SIG-M5 (cell line): ENCODE results near the gene PLXNA4.

ENCODE experiments used
- DNase-seq: peaks from one replicate; lab custom pipeline; 2025; lab: John Stamatoyannopoulos, UW

The PLXNA4 gene

DNA sequence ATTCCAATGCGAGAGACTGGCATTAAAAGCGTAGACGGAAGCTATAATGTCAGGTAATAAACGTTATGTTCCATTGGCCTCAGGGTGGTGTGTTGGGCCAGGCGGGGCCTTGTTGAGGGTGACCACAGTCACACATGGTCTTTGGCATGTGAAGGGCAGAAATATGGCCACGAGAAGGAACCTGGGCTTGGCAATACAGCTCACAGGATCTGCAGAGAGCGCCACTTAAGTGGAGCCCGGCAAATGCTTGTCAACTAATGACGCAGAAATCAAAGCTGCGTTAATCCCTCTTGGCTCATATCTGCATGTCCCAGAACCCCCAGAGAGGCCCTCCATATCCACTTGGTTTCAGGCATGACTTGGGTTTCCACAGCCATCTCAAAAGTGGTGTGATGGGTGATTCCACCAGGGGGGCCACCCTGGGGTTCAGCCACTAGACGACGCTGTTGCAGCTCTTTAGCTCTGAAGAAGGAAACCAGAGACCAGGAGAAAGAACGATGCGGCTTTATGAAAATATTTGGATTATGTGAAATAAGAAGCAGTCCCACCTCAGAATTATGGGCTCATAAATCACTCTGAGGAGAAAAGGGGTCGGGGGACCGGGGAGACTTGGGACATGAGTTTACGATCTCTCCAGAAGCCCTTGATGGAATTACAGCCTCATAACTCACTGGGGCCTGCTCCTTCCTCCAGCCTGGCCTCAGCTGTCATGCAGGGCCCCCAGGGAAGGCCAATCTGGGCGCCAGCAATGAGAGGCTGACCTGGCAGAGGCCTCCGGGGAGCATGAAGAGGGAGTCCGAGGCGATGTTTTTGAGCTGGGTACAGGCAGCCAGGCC lies 462.5 kb downstream of the PLXNA4 start:
- no peak for DNase-seq

DNA sequence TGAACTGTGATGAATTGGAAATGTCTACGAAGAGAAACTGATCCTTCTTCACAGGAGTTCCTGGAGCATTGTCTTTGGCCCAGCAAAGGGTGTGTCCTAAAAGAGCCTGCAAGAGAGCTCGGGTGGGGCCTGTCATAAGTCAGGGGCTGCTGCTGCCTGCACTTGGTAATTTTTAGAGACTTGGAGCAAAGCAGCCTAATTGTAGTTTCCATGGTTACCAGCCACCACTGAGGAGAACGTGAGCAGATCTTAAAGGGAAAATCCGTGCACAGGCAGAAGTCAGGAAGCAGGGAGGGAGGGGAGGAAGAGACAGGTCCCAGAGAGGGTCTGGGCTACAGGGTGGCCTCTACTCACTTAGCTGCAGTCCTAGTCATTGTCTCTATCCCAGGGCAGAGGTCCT lies 463.6 kb downstream of the PLXNA4 start:
- no peak for DNase-seq

DNA sequence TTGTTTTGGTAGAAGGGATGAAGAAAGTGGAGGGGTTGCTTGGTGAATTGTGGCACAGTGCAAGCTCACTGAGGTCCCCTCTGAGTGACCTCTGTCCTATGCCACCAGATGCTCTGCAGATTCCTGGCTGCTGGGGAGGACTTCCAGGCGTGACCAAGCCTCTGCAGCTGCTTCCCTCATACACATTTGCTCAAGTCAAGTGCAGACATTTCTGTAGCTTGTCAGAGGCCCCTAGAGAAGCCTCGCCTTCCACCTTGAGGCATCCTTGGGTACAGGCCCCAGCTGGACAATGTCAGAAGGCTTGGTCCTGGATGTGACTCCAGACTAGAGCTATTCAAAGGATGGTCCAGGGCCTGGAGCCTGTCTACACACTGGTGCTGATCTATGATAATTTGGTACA lies 464.2 kb downstream of the PLXNA4 start:
- no peak for DNase-seq

DNA sequence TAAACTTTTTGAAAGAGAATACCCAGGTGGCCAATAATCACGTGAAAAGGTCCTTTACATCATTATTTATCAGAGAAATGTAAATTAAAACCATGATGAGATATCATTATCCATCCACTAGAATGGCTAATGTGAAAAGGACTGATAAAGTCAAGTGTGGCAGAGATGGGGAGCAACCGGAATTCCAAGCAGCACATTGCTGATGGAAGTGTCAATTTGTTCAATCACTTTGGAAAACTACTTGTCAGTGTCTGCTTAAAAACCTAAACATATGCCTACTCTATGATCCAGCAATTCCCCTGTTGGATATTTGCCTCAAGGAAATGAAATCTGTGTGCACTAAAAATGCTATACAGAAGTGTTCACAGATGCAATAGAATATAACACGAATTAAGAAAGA lies 465.6 kb downstream of the PLXNA4 start:
- no peak for DNase-seq

DNA sequence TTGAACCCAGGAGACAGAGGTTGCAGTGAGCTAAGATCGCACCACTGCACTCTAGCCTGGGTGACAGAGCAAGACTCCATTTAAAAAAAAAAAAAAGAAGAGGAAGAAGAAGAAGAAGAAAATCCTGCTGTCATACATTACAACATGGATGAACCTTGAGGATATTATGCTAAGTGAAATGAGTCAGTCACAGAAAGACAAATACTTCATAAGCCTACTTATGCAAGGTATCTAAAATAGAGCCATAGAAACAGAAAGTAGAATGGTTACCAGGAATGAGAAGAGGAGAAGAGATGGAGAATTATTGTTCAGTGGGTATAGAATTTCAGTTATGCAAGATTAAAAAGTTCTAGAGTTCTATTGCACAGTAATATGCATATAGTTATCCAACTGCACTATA lies 466.5 kb downstream of the PLXNA4 start:
- no peak for DNase-seq

DNA sequence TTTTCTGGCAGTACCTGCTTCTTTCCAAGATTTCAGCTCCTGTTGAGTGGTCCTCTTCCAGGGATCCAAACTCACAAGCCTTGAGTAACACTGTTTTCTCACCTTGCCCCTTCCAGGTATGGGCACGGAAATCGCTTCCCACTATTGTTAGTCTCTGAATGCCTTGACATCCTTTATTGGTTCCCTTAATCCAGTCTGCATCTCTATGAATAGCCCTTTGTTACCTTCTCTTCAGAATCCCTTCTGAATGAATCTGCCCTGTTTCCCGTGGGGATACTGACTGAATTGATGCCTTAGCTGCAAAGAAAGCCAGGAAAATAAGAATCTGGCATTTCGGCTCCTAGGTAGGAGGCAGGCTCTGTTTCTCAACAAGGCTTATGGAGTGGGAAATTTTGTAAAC lies 467.7 kb downstream of the PLXNA4 start:
- no peak for DNase-seq

DNA sequence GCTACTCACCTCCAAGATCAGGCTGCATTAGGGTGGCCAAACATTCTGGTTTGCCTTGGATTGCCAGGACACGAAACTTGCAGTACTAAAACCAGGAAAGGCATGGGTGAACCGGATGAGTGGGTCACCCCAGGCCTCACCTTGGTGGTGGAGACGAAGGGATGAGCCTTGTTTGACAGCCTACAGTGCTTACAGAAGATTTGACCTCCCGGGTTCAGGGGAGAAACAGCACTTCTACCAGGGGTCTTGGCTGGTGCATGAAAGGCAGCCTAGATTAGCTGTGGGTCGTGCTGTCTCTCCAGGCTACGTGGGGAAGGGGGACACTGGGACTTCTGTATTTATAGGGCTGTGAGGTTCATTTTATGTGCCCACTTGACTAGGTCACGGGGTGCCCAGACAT lies 469.8 kb downstream of the PLXNA4 start:
- no peak for DNase-seq

DNA sequence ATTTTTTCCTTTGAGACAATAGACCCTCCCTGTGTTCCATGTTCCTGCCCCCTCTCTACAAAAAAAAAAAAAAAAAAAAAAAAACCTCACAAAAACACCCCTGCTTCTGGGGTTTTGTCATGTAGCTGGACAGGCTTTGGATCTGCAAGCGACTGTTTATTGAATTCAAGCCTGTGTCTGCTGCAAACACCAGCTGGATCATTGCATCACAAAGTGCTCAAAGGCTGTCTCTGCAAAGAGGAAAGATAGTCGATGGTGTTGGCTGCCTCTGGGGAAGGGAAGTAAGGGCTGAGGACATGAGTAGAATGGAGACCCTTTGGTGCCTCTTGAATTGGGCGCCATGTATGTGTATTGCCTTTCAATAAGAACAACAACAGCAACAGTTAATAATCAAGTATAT lies 471.2 kb downstream of the PLXNA4 start:
- DNase-seq = no peak

DNA sequence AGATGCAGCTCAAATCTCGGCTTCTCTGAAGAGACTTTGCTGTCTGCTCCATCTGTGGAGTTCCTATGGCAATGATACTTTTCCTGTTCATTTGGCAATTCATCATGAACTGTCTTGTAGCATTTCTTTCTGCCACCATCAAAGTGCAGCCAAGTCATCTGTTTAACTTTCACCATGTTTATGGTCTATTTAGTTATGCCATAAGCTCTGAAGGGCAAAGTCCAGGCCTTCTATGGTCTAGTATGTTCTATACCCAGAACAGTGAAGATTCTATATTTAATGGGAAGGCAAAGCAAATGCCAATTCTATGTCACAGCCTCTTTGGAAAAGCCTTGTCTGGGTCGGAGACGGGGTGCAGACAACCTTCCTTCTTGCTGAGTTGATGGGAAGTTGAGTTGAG lies 472.6 kb downstream of the PLXNA4 start:
- DNase-seq = no peak

DNA sequence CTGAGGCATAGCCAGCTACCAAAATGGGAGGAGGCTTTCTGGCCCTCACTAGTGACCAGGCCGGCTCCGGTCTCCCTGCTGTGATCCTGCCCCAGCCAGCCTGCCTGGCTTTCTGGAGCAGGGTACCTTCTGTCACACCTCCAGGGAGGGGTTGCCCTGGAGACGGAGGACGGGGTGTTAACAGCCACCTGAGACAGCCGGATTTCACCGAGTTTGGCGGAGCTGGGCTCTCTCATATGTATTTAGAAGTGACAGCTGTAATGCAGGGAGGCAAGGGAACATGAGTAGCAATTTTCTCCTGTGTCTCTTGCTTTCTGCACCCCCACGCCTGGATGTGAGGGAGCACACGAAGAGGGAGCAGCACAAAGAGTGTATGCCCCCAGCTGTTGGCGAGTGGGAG lies 473.3 kb downstream of the PLXNA4 start:
- no peak for DNase-seq

DNA sequence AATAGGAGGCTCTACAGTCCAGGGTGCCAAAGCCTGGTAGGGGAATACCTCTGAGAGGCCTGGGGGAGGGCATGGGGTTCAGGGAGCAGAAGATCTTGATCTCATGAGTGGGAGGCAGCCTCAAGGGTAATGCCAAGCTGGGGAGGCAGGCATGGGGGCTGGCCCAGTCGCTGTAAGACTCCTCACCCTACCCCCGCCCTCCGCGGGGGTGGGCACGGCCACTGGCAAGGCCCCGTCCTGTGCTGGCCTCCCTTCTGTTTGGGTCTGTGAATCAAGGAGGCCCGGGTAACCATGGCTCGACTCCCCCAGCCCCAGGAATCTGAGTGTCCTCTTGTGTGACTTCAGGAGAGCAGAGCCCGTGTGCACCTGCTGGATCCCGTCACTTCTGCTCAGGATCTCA lies 473.9 kb downstream of the PLXNA4 start:
- DNase-seq = no peak

DNA sequence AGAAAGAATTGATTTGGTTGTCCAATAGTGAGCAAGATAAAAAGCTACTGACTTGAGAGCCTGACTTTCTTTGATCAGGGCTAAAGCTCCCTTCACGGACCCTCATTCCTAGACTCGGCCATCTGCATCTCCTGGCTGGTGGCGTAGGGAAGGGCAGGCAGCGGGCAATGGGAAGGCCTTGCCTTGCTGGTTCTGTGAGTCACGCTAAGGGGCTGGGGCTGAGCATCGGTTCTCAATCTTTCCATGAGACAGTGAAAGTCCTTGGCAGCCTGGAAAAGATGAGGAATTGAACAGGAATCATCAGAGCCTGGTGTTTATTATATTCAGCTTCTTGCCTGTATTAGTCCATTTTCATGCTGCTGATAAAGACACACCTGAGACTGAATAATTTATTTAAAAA lies 475.3 kb downstream of the PLXNA4 start:
- no peak for DNase-seq

DNA sequence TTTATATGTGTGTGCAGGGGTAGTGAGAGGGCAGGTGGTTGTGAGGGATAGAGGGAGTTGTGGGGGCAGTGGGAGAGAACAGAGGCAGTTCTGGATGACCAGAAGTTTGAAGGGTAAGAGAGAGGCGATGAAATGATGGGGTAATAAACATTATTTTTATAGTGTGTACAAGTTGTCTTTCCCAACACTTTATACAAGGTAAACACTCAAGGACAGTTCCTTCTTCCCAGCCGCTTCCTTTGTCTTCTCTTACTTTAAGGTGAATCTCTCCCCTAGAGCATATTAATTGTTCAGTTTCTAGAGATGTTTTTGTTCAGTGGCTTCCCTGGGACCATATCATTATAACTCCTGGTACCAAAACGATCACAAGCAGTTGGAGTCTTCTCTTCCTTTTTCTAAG lies 475.8 kb downstream of the PLXNA4 start:
- no peak for DNase-seq

DNA sequence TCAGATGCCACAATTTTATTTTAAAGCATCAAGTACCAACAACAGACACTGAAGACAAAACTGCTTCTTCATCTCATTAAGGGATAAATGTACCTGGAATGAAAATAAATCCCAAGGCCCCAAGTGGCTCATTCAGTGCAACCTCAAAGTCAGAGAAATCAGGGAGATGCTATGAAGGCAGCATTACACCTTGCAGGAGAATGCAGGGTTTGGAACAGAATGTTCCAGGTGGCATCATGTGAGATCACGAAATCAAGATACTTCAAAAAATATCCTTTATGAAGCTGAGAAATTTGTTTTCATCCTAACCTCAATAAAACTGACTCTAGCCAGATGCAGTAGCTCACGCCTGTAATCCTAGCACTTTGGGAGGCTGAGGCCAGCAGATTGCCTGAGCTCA lies 477.1 kb downstream of the PLXNA4 start:
- no peak for DNase-seq

DNA sequence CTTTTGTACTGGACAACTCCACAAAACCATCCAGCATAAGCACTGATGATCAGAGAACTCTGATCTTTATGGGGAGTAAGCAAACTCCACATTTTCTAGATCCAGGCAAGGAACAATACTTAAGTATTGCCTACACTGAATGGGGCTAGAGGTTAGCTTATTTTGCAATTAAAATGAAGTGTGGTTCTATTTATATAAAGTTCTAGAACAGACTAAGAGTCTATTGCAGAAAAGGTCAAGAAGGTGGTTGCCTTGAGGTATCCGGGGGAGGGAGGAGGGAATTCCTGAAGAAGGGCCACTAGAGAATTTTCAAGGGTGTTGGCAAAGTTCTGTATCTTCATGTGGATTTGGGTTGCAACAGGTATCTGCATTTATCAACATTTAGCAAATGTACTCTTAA lies 477.9 kb downstream of the PLXNA4 start:
- no peak for DNase-seq

DNA sequence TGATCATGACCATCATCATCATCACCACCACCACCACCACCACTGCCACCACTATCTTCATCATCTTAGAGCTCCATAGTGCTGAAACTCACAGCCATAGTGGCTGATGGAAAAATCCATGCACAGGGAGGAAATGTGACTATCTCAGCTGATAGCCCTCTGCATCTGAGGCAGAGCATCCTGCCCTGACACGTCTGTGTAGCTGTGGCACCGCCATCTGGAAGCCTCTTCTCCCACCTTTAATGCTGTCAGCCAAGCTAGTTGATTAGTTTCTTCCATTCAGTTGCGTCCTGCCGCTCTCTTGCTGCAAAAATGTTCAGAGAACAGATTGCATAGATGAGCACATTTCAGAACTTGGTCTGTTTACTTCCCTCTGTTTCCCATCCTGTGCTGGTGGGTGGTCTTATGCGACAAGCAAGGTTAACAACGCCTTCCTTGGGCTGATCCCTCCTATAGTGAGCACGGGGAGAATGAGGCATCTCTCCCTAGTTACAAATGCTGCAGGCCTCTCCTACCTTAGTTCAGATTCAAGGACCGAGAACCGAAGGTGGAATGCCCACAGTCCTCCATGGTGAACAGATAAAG lies 478.6 kb downstream of the PLXNA4 start:
- no peak for DNase-seq

DNA sequence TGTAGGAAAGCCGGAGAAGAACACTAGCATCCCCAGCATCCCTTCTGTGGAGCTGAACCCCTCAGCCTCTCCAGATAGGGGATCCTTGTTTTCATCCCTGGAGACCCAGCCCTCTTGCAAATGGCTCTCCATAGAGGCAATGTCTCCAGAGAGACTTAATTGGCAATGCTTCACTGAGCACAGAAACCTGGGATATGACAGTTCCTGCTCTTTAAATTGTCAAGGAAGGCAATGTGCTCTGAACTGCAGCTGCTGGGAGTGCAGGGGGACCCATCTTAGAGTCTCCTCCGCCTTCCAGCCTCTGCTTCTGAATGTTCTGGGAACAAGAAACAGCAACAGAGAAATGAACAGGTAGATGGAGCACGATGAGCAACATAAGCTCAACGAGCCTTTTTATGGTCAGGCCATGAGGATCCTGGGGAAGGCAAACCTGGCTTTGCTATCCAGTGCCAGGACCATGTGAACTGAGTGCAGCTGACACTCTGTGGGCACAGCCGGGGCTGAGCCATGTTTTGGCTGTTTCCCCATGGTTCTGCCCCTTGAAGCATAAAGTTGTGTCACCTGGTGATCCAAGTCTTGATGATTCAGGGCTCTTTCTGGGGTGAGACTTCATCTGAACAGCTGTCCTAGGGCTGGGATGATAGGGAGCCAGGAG lies 481.0 kb downstream of the PLXNA4 start:
- DNase-seq = no peak

DNA sequence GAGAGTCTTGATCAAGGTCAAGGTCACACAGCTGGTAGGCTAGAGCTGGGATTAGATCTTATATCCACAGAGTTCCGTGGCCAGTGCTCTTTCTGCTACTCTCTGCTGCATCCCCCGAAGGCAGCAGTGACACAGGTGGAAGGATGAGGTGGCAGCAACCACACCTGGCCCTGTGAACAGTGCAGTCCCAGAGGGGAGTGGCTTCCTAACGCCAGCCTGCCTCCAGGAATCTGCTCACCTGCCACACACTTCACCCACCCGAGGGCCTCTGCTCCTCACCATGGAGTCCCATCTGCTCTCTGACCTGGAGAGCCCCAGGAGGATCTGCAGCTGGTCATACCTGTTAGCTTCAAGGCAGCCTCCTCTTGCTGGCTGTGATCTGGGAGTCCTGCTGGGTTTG lies 484.2 kb downstream of the PLXNA4 start:
- DNase-seq = no peak

DNA sequence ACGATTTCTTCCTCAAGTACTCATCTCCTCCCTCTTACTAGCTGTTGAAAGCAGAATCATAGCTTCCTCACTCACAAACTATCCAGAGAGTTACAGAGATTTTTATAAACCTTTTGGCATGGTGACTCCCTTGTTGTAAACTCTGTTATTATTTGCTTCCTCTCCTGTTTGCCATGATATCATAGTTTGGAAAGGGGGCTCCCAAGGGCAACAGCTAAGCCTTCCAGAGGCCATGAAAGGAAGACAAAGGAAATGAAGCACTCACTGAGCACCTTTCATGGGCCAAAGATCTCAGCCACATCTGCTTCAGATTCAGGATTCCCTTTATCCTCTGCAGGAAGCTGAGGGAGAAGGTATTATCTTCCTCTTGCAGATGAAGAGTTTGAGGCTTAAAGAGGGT lies 484.6 kb downstream of the PLXNA4 start:
- no peak for DNase-seq

DNA sequence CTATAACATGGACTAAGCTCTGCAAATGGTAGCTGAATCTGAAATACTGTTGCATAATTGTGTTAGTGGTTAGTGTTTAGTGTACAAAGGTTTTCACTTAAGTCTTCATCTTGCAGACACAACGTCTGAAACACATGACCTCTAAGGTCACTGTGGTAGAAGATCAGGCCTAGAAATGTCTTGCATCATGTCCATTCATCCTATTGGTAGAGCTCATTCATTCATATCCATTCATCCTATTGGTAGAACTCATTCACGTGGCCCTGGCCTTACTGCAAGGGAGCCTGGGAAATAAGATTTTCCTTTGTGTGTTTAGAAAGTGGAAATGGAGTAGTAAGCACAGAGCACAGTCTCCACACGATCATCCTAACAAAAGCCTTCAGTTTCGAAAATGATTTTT lies 485.8 kb downstream of the PLXNA4 start:
- DNase-seq = no peak

DNA sequence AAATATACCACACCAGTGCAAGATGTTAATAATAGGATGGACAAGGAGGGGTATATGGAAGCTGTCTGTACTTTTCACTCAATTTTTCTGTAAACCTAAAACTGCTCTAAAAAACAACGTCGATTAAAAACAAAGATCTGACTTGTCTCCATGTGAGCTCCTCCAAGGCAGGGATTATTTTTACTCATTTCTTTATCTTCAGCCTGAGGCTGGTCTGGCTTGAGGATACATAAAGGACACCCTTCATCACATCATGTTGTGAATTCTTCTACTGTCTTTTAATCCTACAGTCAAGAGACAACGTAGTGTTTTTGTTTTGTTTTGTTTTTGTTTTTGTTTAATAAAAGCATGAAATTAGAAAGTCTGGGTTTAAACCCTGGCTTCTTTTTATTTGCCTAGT lies 486.9 kb downstream of the PLXNA4 start:
- no peak for DNase-seq

DNA sequence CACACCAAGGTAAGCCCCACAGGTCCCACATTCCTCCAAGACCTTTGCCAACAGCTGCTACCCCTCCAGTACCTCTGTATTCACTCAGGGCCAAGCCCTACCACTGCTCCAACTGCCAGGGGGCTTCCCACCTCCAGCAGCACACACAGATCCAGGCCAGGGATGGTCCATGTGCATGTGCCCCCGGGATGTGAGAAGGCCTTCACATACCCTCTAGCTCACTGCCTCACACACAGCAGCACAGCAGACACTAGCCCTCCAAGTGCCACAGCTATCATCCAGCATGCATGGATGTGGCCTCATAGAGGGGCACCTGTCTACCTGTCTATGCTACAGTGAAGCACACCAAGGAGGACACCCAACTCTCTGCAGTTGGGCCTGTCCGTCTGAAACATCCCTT lies 488.8 kb downstream of the PLXNA4 start:
- no peak for DNase-seq

DNA sequence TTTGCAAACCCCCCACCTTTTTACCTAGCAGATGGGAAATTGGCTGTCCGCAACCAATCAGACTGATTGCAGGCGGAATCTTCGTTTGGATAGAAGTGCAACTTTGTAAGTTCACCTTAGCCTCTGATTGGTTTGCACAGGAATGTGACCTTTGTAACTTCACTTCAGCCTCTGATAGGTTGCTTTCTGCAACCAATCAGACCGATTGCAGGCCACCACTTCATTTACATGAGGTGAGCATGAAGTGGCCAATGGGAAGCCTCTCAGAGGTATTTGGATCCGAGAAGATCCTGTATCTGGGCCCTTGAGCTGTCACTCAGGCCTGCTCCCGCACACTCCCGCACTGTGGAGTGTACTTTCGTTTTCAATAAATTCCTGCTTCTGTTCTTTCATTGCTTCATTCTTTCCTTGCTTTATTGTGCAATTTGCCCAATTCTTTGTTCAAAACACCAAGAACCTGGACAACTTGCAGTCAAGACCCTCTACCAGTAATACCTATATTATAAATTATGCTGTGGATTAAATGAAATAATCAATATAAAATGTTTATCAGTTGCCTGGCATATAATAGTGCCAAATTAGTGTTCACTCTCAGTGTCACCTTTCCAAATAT lies 491.4 kb downstream of the PLXNA4 start:
- no peak for DNase-seq
